ENCODE data around the gene AEBP1.

Gene AEBP1

GRCh38 chr7:44132039-44132438, 27.9 kb downstream of the AEBP1 start:
- Histone ChIP-seq H3K36me3 (ENCODE audit: control insufficient read depth, insufficient read depth, low read length) (no peaks in the 10 kb centered on the region), H3K27ac (ENCODE audit: insufficient read depth, low read length, poor library complexity, severe bottlenecking) (no peak overlapping the region), H3K27me3 (replicated peaks; ENCODE audit: control insufficient read depth, insufficient read depth, low read length, poor library complexity, severe bottlenecking) (no peaks in the 10 kb centered on the region), H3K4me1 (ENCODE audit: control insufficient read depth, insufficient read depth, low read length, poor library complexity, severe bottlenecking) (no peaks in the 10 kb centered on the region), H3K9me3 (ENCODE audit: control insufficient read depth, low read length) (no peaks in the 10 kb centered on the region), H3K4me3 (ENCODE audit: insufficient read depth, low read depth, low read length, poor library complexity, severe bottlenecking) (no peak overlapping the region)
- DNase-seq: no peak

GRCh38 chr7:44133295-44133694, 29.1 kb downstream of the AEBP1 start:
- no peaks in the 10 kb centered on the region for H3K9me3 ChIP-seq (ENCODE audit: control insufficient read depth, low read length)
- no peak overlapping the region for H3K27ac ChIP-seq (ENCODE audit: insufficient read depth, low read length, poor library complexity, severe bottlenecking)
- no peaks in the 10 kb centered on the region for H3K27me3 ChIP-seq (replicated peaks; ENCODE audit: control insufficient read depth, insufficient read depth, low read length, poor library complexity, severe bottlenecking)
- H3K36me3 ChIP-seq (ENCODE audit: control insufficient read depth, insufficient read depth, low read length): no peaks in the 10 kb centered on the region
- no peaks in the 10 kb centered on the region for H3K4me1 ChIP-seq (ENCODE audit: control insufficient read depth, insufficient read depth, low read length, poor library complexity, severe bottlenecking)
- no peak for DNase-seq
- H3K4me3 ChIP-seq (ENCODE audit: insufficient read depth, low read depth, low read length, poor library complexity, severe bottlenecking): no peak overlapping the region

GRCh38 chr7:44134943-44135628, 30.9 kb downstream of the AEBP1 start:
- Histone ChIP-seq H3K27ac (ENCODE audit: insufficient read depth, low read length, poor library complexity, severe bottlenecking) (no peak overlapping the region), H3K4me1 (ENCODE audit: control insufficient read depth, insufficient read depth, low read length, poor library complexity, severe bottlenecking) (no peaks in the 10 kb centered on the region), H3K36me3 (ENCODE audit: control insufficient read depth, insufficient read depth, low read length) (no peaks in the 10 kb centered on the region), H3K4me3 (ENCODE audit: insufficient read depth, low read depth, low read length, poor library complexity, severe bottlenecking) (no peak overlapping the region), H3K9me3 (ENCODE audit: control insufficient read depth, low read length) (no peaks in the 10 kb centered on the region), H3K27me3 (replicated peaks; ENCODE audit: control insufficient read depth, insufficient read depth, low read length, poor library complexity, severe bottlenecking) (no peaks in the 10 kb centered on the region)
- no peak for DNase-seq

- Histone ChIP-seq H3K27me3 (replicated peaks; ENCODE audit: control insufficient read depth, insufficient read depth, low read length, poor library complexity, severe bottlenecking) (no peaks in the 10 kb centered on the region), H3K4me1 (ENCODE audit: control insufficient read depth, insufficient read depth, low read length, poor library complexity, severe bottlenecking) (no peaks in the 10 kb centered on the region), H3K9me3 (ENCODE audit: control insufficient read depth, low read length) (no peaks in the 10 kb centered on the region), H3K27ac (ENCODE audit: insufficient read depth, low read length, poor library complexity, severe bottlenecking) (no peak overlapping the region), H3K36me3 (ENCODE audit: control insufficient read depth, insufficient read depth, low read length) (no peaks in the 10 kb centered on the region), H3K4me3 (ENCODE audit: insufficient read depth, low read depth, low read length, poor library complexity, severe bottlenecking) (no peak overlapping the region)
- no peak for DNase-seq
Observed at GRCh38 chr7:44136731-44137130, 32.6 kb downstream of the AEBP1 start.

GRCh38 chr7:44138698-44139097, 34.6 kb downstream of the AEBP1 start:
- no peak overlapping the region for H3K4me3 ChIP-seq (ENCODE audit: insufficient read depth, low read depth, low read length, poor library complexity, severe bottlenecking)
- no peak overlapping the region for H3K27ac ChIP-seq (ENCODE audit: insufficient read depth, low read length, poor library complexity, severe bottlenecking)
- H3K27me3 ChIP-seq (replicated peaks; ENCODE audit: control insufficient read depth, insufficient read depth, low read length, poor library complexity, severe bottlenecking): no peaks in the 10 kb centered on the region
- no peaks in the 10 kb centered on the region for H3K9me3 ChIP-seq (ENCODE audit: control insufficient read depth, low read length)
- DNase-seq: no peak
- no peaks in the 10 kb centered on the region for H3K36me3 ChIP-seq (ENCODE audit: control insufficient read depth, insufficient read depth, low read length)
- no peaks in the 10 kb centered on the region for H3K4me1 ChIP-seq (ENCODE audit: control insufficient read depth, insufficient read depth, low read length, poor library complexity, severe bottlenecking)

- Histone ChIP-seq H3K9me3 (ENCODE audit: control insufficient read depth, low read length) (no peaks in the 10 kb centered on the region), H3K4me1 (ENCODE audit: control insufficient read depth, insufficient read depth, low read length, poor library complexity, severe bottlenecking) (no peaks in the 10 kb centered on the region), H3K27me3 (replicated peaks; ENCODE audit: control insufficient read depth, insufficient read depth, low read length, poor library complexity, severe bottlenecking) (no peaks in the 10 kb centered on the region), H3K36me3 (ENCODE audit: control insufficient read depth, insufficient read depth, low read length) (no peaks in the 10 kb centered on the region), H3K4me3 (ENCODE audit: insufficient read depth, low read depth, low read length, poor library complexity, severe bottlenecking) (no peak overlapping the region), H3K27ac (ENCODE audit: insufficient read depth, low read length, poor library complexity, severe bottlenecking) (no peak overlapping the region)
- DNase-seq: no peak
Observed at GRCh38 chr7:44139311-44140010, 35.3 kb downstream of the AEBP1 start.

- Histone ChIP-seq H3K4me1 (ENCODE audit: control insufficient read depth, insufficient read depth, low read length, poor library complexity, severe bottlenecking) (peaks cover 3% of the 10 kb centered on the region), H3K4me3 (ENCODE audit: insufficient read depth, low read depth, low read length, poor library complexity, severe bottlenecking) (no peak overlapping the region), H3K27me3 (replicated peaks; ENCODE audit: control insufficient read depth, insufficient read depth, low read length, poor library complexity, severe bottlenecking) (no peaks in the 10 kb centered on the region), H3K27ac (ENCODE audit: insufficient read depth, low read length, poor library complexity, severe bottlenecking) (no peak overlapping the region), H3K9me3 (ENCODE audit: control insufficient read depth, low read length) (no peaks in the 10 kb centered on the region), H3K36me3 (ENCODE audit: control insufficient read depth, insufficient read depth, low read length) (no peaks in the 10 kb centered on the region)
- DNase-seq: no peak
Observed at GRCh38 chr7:44140341-44140740, 36.2 kb downstream of the AEBP1 start.

GRCh38 chr7:44141221-44141850, 37.2 kb downstream of the AEBP1 start, which contains the start of gene MYL7:
Gene MYL7 (minus strand): TSS chr7:44141332. CDS start chr7:44141305, 27 bp downstream.
- Histone ChIP-seq H3K4me3 (ENCODE audit: insufficient read depth, low read depth, low read length, poor library complexity, severe bottlenecking) (no peak within 1 kb of the TSS), H3K27me3 (replicated peaks; ENCODE audit: control insufficient read depth, insufficient read depth, low read length, poor library complexity, severe bottlenecking) (no peaks in the 10 kb centered on the region), H3K9me3 (ENCODE audit: control insufficient read depth, low read length) (no peaks in the 10 kb centered on the region), H3K4me1 (ENCODE audit: control insufficient read depth, insufficient read depth, low read length, poor library complexity, severe bottlenecking) (peaks cover 7% of the 10 kb centered on the region), H3K36me3 (ENCODE audit: control insufficient read depth, insufficient read depth, low read length) (no peaks in the 10 kb centered on the region), H3K27ac (ENCODE audit: insufficient read depth, low read length, poor library complexity, severe bottlenecking) (no peak within 1 kb of the TSS)
- no peak for DNase-seq

- no peaks in the 10 kb centered on the region for H3K36me3 ChIP-seq (ENCODE audit: control insufficient read depth, insufficient read depth, low read length)
- no peak overlapping the region for H3K27ac ChIP-seq (ENCODE audit: insufficient read depth, low read length, poor library complexity, severe bottlenecking)
- H3K4me1 ChIP-seq (ENCODE audit: control insufficient read depth, insufficient read depth, low read length, poor library complexity, severe bottlenecking): peaks cover 7% of the 10 kb centered on the region
- no peak overlapping the region for H3K4me3 ChIP-seq (ENCODE audit: insufficient read depth, low read depth, low read length, poor library complexity, severe bottlenecking)
- H3K27me3 ChIP-seq (replicated peaks; ENCODE audit: control insufficient read depth, insufficient read depth, low read length, poor library complexity, severe bottlenecking): no peaks in the 10 kb centered on the region
- H3K9me3 ChIP-seq (ENCODE audit: control insufficient read depth, low read length): no peaks in the 10 kb centered on the region
- no peak for DNase-seq
Observed at GRCh38 chr7:44142028-44142427, 37.9 kb downstream of the AEBP1 start.

- H3K9me3 ChIP-seq (ENCODE audit: control insufficient read depth, low read length): no peaks in the 10 kb centered on the region
- H3K36me3 ChIP-seq (ENCODE audit: control insufficient read depth, insufficient read depth, low read length): no peaks in the 10 kb centered on the region
- H3K4me1 ChIP-seq (ENCODE audit: control insufficient read depth, insufficient read depth, low read length, poor library complexity, severe bottlenecking): peaks cover 7% of the 10 kb centered on the region
- H3K27me3 ChIP-seq (replicated peaks; ENCODE audit: control insufficient read depth, insufficient read depth, low read length, poor library complexity, severe bottlenecking): no peaks in the 10 kb centered on the region
- no peak for DNase-seq
- H3K4me3 ChIP-seq (ENCODE audit: insufficient read depth, low read depth, low read length, poor library complexity, severe bottlenecking): no peak overlapping the region
- no peak overlapping the region for H3K27ac ChIP-seq (ENCODE audit: insufficient read depth, low read length, poor library complexity, severe bottlenecking)
Observed at GRCh38 chr7:44143646-44144250, 39.6 kb downstream of the AEBP1 start.
